ENCODE results near the gene ZNF426.

Gene ZNF426

DNA sequence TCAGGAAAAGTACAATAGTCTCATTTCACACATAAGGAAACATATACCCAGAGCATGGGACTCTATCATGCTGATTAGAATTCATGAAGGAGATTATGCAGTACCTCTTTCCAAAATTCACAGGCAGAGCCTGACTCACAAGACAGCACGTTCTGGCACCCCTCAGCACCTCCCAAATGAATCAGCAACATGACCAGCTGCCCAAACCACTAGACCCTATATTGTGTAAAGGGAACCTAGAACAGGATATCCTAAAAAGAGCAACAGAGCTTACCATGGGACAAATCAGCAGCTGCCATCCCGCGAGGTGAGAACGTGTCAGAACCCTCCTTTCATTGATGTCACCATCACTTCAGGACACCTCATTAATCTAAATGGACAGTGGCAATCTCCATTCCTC lies 2.5 kb downstream of the ZNF426 start:
- Histone ChIP-seq H3K4me3 (ENCODE audit: low read depth, low read length) (no peak overlapping the region), H3K27me3 (replicated peaks) (no peaks in the 10 kb centered on the region), H3K36me3 (replicated peaks) (peaks cover 58% of the 10 kb centered on the region), H3K27ac (no peak overlapping the region)
- in situ Hi-C loops (cut with HindIII; ENCODE audit: low pct_ligation_motif_present, low sequenced_read_pairs) = no loop called here
- no peak for DNase-seq
- no peak for TF ChIP-seq CTCF (IDR thresholded peaks at IDR 0.05; ENCODE audit: low read depth, low read length, missing control alignments)

- in situ Hi-C loops (cut with HindIII; ENCODE audit: low pct_ligation_motif_present, low sequenced_read_pairs) = no loop called here
- H3K27me3 ChIP-seq (replicated peaks) = no peaks in the 10 kb centered on the region
- H3K27ac ChIP-seq = no peak overlapping the region
- TF ChIP-seq CTCF (IDR thresholded peaks at IDR 0.05; ENCODE audit: low read depth, low read length, missing control alignments) = no peak
- peak; percentile 12 for DNase-seq
- H3K4me3 ChIP-seq (ENCODE audit: low read depth, low read length) = no peak overlapping the region
- H3K36me3 ChIP-seq (replicated peaks) = peaks cover 96% of the 10 kb centered on the region
Observed at GRCh38 chr19:9531933-9532332, 6.5 kb downstream of the ZNF426 start.

- Histone ChIP-seq H3K27me3 (replicated peaks) (no peaks in the 10 kb centered on the region), H3K36me3 (replicated peaks) (peaks cover 82% of the 10 kb centered on the region), H3K4me3 (ENCODE audit: low read depth, low read length) (no peak overlapping the region), H3K27ac (no peak overlapping the region)
- TF ChIP-seq CTCF (IDR thresholded peaks at IDR 0.05; ENCODE audit: low read depth, low read length, missing control alignments) = no peak
- in situ Hi-C loops (cut with HindIII; ENCODE audit: low pct_ligation_motif_present, low sequenced_read_pairs) = no loop called here
- DNase-seq = no peak
Observed at GRCh38 chr19:9528757-9529336, 9.6 kb downstream of the ZNF426 start.

GRCh38 chr19:9523885-9524474 lies 14.5 kb downstream of the ZNF426 start:
- Histone ChIP-seq H3K27me3 (replicated peaks) (no peaks in the 10 kb centered on the region), H3K4me3 (ENCODE audit: low read depth, low read length) (no peak overlapping the region), H3K27ac (no peak overlapping the region), H3K36me3 (replicated peaks) (peaks cover 33% of the 10 kb centered on the region)
- in situ Hi-C loops (cut with HindIII; ENCODE audit: low pct_ligation_motif_present, low sequenced_read_pairs) = no loop called here
- TF ChIP-seq CTCF (IDR thresholded peaks at IDR 0.05; ENCODE audit: low read depth, low read length, missing control alignments) = no peak
- DNase-seq = no peak

DNA sequence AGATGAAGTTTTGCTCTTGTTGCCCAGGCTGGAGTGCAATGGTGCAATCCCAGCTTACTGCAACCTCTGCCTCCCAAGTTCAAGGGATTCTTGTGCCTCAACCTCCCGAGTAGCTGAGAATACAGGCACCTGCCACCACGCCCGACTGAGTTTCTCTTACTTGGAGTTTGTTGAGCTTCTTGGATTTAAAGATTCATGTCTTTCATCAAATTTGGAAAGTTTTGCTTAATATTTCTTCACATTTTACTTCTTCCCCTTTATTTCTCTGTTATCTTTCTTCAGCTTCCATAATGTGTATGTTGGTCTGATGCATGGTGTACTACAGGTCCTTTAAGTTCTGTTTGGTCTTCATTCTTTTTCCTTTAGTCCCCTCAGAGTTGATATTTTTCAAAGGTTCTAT lies 31.2 kb downstream of the ZNF426 start:
- no peak for DNase-seq
- Histone ChIP-seq H3K27me3 (replicated peaks) (no peaks in the 10 kb centered on the region), H3K4me3 (ENCODE audit: low read depth, low read length) (no peak overlapping the region), H3K36me3 (replicated peaks) (no peaks in the 10 kb centered on the region), H3K27ac (no peak overlapping the region)
- in situ Hi-C loops (cut with HindIII; ENCODE audit: low pct_ligation_motif_present, low sequenced_read_pairs) = no loop called here
- no peak for TF ChIP-seq CTCF (IDR thresholded peaks at IDR 0.05; ENCODE audit: low read depth, low read length, missing control alignments)

DNA sequence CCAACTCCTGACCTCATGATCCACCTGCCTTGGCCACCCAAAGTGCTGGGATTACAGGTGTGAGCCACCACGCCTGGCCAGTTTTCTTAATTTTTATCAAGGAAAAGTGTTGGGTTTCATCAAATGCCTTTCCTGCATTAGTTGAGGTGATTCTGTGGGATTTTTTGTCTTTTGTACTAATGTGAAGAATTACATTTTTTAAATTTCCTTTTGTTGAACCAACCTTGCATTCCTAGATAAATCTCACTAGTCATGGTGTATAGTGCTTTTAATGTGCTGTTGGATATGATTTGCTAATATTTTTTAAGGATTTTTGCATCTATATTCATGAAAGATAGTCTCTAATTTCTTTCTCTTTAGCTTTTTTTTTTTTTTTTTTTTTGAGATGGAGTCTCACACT lies 37.6 kb downstream of the ZNF426 start:
- no peak for TF ChIP-seq CTCF (IDR thresholded peaks at IDR 0.05; ENCODE audit: low read depth, low read length, missing control alignments)
- in situ Hi-C loops (cut with HindIII; ENCODE audit: low pct_ligation_motif_present, low sequenced_read_pairs) = no loop called here

More for the DNA sequence above, 37.6 kb downstream of the ZNF426 start:
- Histone ChIP-seq H3K27ac (no peak overlapping the region), H3K4me3 (ENCODE audit: low read depth, low read length) (no peak overlapping the region), H3K36me3 (replicated peaks) (no peaks in the 10 kb centered on the region), H3K27me3 (replicated peaks) (no peaks in the 10 kb centered on the region)
- DNase-seq = no peak

Data from brain microvascular endothelial cell (primary cell).